ENCODE measurements around the gene ATF5. TPM values are rescaled to one million over a fixed set of nuclear protein-coding genes. Genes with fewer than 3 reads are reported as not detected.
A peak's percentile ranks its signal among the peaks of the same experiment; 100 is the strongest.

ATF5 gene
- 3.6 TPM for total RNA-seq

- DNase-seq: peak; percentile 98
These were observed at the start of gene ATF5, which contains the start of gene NUP62 for GRCh38 chr19:49929121-49929610. Gene ATF5, plus strand, starts transcription at chr19:49929205. Its CDS starts 1,646 bp downstream, at chr19:49930851. Gene NUP62, minus strand, starts transcription at chr19:49929504. Its CDS starts 19,697 bp downstream, at chr19:49909807.

- DNase-seq: no peak
These were observed 49.6 kb upstream of the ATF5 start for GRCh38 chr19:49879243-49879963.

- DNase-seq: no peak
These were observed 48.7 kb upstream of the ATF5 start for GRCh38 chr19:49880162-49880869.

- DNase-seq: no peak
These were observed 47.8 kb upstream of the ATF5 start for GRCh38 chr19:49881186-49881585.

GRCh38 chr19:49881672-49882394, 47.2 kb upstream of the ATF5 start:
- no peak for DNase-seq

GRCh38 chr19:49882643-49883042, 46.4 kb upstream of the ATF5 start:
- no peak for DNase-seq

- no peak for DNase-seq
These were observed 45.9 kb upstream of the ATF5 start for GRCh38 chr19:49883094-49883493.

GRCh38 chr19:49884109-49884508, 44.9 kb upstream of the ATF5 start:
- DNase-seq: no peak

GRCh38 chr19:49884760-49885159, 44.2 kb upstream of the ATF5 start:
- DNase-seq: no peak

- DNase-seq: no peak
These were observed 41.9 kb upstream of the ATF5 start for GRCh38 chr19:49887037-49887664.

- no peak for DNase-seq
These were observed 41.1 kb upstream of the ATF5 start for GRCh38 chr19:49887665-49888509.

GRCh38 chr19:49888510-49888824, 40.5 kb upstream of the ATF5 start:
- DNase-seq: no peak

- no peak for DNase-seq
These were observed 39.8 kb upstream of the ATF5 start for GRCh38 chr19:49889038-49889686.

GRCh38 chr19:49889687-49890348, 39.2 kb upstream of the ATF5 start:
- DNase-seq: peak; percentile 85

GRCh38 chr19:49890349-49891311, 38.4 kb upstream of the ATF5 start:
- DNase-seq: peak; percentile 41

GRCh38 chr19:49891393-49891792, 37.6 kb upstream of the ATF5 start:
- no peak for DNase-seq

- no peak for DNase-seq
These were observed 36.3 kb upstream of the ATF5 start for GRCh38 chr19:49892716-49893115.

GRCh38 chr19:49894011-49894664, 34.9 kb upstream of the ATF5 start:
- no peak for DNase-seq

Measured in tongue (tissue), 2 donors.